Measurements from ENCODE around the gene TPRX1.
A peak's percentile ranks its signal among the peaks of the same experiment; 100 is the strongest.
"Not testable (repeated sequence)": the region's sequence is repeated elsewhere in the genome, so short reads cannot be mapped to it uniquely, and the experiment has no call there.

TPRX1 gene

DNA sequence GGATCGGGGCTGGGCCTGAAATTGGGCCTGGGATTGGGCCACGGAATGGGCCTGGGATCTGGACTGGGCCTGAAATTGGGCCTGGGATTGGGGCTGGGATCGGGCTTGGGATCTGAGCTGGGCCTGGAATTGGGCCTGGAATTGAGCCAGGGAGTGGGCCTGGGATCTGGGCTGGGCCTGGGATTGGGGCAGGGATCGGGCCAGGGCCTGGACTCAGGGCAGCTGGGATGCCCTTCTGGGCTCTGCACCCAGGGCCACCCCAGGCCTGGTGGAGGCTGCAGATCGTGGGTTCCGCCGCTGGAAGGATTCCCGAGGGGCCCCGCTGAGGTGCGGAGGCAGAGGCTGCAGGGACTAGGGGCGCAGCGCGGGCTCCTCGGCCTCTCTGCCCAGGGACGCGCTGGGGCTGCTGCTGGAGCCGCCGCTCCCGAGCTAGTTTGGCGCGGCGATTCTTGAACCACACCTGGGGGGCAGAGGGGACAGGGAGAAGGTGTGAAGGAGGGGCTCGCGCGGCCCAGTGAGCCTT, 1.8 kb downstream of the TPRX1 start:
- no peak for DNase-seq (ENCODE audit: low read depth in 1 of 2, low spot score in 1 of 2)

DNA sequence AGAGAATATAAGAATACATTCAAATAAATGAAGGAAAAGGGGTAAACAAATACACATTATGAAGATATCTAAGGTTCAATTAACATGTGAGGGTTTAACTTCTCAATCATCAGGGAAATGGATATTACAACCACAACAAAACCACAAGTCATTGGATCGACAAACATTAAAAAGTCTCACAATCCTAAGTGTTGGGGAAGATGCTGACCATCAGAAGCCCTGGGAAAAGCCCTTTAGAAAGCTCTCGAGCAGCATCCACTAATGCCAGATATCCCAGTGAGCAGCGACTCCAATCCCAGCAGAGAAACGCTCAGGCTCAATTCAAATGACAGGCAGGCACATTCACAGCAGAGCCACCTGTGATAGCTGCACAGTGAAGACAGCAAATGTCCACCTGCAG, 3.1 kb downstream of the TPRX1 start:
- DNase-seq (ENCODE audit: low read depth in 1 of 2, low spot score in 1 of 2), result no peak

DNA sequence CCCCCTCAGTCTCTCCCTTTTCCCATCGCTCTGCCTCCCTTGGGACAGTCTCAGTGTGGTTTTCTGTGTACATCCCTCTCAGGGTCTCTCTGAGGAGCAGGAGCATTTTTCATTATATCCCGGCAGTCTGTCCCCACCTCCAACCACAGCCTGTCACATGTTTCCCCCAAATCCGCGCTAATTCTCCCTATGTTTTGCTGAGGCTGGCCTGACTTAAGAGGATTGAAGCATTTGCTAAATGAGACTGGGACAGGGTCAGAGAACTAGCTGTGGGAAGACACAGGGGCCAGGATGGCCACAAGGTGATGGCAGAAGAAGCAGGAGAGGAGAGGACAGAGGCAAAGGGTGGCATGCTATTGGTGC, 5.5 kb downstream of the TPRX1 start:
- DNase-seq (ENCODE audit: low read depth in 1 of 2, low spot score in 1 of 2), result no peak

DNA sequence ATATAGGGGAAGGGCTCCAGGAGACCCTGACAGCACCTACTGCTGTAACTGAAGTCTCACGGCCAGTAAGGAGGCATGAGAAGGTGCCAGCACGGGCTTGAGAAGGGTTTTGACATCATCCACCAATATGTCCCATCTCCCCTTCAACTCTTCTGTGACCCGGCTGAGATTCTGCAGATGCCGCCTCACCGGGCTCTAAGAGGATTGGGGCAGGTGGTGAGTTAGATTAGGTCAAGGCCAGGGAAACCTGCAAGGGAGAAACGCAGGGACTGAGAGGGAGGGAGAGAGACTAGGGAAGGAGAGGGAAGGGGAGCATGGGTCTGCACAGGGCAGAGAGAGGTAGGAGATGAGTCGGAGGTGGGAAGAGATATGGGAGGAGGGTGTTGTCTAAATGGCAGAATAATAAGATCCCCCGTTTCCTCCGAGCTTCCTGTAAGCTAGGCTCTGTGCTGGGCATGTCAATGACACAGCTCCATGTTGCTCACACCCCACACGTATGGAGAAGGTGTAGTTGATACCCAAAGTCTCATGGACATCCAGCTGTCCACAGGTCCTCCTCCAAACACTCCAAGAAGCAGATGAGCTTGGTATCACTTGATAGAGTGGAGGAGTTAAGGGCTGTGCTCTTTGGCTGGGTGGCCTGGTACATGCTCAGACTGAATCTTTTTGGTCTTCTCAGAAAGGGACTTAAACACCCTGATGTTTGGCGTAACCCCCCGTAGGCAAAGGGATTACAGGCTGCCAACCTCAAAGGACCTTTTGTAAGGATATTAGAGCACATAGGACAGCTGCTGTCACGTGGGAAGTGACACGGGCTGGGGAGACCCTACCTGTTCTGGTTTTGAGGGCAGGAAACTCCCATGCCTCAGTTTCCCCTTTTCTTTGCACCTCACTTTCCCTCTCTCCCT, 6.1 kb downstream of the TPRX1 start:
- DNase-seq (ENCODE audit: low read depth in 1 of 2, low spot score in 1 of 2), result no peak

DNA sequence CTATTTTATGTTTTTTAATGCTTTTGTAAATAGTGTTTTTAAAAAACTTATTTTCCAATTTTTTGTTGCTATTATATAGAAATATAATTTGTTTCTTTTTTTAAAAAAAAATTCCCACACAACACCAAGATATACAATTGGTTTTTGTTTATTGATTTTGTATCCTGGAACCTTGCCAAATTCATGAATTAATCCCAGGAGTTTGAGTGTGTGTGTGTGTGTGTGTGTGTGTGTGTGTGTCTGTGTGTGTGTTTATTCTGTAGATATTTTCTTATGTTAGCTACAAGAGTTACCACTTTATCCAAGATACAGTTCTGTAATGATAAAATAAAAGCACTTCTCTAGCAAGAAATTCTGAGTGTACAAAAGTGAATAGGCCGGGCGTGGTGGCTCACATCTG, 7.6 kb downstream of the TPRX1 start:
- DNase-seq (ENCODE audit: low read depth in 1 of 2, low spot score in 1 of 2), result no peak

DNA sequence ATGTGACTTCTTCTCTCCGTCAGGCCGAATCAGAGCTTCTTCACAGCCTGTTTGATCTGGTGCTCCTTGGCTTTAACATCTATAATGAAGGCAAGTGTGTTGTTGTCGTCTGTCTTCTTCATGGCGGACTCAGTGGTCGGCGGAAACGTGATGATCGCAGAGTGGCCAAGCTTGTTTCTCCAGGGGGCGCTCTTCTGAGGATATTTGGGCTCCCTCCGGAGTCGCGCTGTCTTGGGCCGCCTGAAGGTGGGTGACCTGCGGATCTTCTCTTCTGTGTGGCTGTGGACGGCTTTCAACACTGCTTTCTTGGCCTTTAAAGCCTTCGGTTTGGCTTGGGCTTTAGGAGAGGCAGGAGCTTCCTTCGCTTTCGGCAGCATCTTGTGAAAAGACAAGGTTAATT, 9.8 kb downstream of the TPRX1 start:
- no peak for DNase-seq (ENCODE audit: low read depth in 1 of 2, low spot score in 1 of 2)

DNA sequence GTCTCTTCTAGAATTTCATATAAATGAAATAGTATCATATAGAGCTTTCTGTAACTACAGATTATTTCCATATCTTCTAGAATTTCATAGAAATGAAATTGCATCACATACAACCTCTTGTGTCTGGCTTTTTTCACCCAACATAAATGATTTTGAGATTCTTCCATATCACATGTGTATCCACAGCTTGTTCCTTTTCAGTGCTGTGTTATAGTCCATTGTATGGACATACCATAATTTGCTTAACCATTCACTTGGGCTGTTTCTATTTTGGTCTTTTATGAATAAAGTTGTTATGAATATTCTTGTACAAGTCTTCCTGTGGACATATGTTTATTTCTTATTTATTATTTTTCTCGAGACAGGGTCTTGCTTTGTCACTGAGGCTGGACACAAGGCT, 11.7 kb downstream of the TPRX1 start:
- DNase-seq (ENCODE audit: low read depth in 1 of 2, low spot score in 1 of 2), result no peak

DNA sequence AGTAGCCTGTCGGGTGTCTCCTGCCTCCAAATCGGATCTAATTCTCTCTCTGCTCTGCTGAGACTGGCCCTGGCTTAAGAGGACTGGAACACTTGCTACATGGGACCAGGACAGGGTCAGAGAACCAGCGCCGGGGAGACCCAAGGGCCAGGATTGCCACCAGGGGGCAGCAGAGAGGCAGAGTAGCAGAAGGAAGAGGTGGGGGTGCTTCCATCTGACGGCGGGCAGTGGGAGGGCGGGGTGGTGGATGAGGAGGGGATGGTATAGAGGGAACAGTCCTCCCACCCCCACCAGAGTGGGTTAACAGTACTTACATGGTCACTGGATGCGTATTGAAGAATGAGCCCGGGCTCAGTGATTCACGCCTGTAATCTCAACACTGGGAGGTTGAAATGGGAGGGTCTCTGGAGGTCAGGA, 13.9 kb downstream of the TPRX1 start:
- DNase-seq (ENCODE audit: low read depth in 1 of 2, low spot score in 1 of 2), result peak; percentile 64 to 81

DNA sequence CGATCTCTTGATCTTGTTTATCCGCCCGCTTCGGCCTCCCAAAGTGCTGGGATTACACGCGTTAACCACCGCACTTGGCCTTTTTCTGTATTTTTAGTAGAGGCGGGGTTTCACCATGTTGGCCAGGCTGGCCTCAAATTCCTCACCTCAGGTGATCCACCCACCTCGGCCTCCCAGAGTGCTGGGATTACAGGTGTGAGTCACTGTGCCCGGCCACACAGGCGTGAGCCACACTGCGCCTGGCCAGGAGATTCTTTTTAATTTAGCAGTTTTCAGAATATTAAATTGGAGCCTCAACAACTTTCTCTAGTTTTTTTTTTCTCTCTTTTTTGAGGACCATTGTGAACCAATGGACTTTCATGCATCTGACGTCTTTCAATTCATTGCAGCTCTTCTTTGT, 14.5 kb downstream of the TPRX1 start:
- DNase-seq (ENCODE audit: low read depth in 1 of 2, low spot score in 1 of 2), result not testable (repeated sequence)

DNA sequence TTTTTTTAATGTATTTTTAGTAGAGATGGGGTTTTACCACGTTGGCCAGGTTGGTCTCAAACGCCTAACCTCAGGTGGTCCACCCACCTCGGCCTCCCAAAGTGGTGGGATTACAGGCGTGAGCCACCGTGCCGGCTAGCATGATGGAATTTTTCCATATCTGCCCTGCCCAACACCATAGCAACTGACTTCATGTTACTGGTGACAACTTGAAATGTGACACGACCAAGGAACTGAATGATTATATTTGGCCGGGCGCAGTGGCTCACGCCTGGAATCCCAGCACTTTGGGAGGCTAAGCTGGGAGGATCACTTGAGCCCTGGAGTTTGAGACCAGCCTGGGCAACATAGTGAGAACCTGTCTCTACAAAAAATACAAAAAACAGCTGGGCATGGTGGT, 17.0 kb downstream of the TPRX1 start:
- not testable (repeated sequence) for DNase-seq (ENCODE audit: low read depth in 1 of 2, low spot score in 1 of 2)

DNA sequence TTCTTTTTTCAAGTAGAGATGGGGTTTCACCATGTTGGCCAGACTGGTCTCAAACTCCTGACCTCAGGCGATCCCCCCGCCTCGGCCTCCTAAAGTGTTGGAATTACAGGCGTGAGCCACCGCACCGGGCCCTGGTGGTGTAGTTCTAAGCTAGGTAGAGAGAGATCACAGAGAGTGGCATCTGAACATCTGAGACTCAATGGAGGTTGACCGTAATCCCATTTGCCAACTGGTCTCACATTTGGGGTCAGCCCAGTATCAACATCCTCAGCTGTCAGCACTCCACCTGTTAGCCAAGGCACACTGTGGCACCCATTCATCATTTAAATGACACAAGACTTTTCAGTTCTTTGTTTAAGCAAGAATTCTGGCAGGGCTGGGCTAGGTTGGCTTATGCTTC, 17.8 kb downstream of the TPRX1 start:
- no peak for DNase-seq (ENCODE audit: low read depth in 1 of 2, low spot score in 1 of 2)

DNA sequence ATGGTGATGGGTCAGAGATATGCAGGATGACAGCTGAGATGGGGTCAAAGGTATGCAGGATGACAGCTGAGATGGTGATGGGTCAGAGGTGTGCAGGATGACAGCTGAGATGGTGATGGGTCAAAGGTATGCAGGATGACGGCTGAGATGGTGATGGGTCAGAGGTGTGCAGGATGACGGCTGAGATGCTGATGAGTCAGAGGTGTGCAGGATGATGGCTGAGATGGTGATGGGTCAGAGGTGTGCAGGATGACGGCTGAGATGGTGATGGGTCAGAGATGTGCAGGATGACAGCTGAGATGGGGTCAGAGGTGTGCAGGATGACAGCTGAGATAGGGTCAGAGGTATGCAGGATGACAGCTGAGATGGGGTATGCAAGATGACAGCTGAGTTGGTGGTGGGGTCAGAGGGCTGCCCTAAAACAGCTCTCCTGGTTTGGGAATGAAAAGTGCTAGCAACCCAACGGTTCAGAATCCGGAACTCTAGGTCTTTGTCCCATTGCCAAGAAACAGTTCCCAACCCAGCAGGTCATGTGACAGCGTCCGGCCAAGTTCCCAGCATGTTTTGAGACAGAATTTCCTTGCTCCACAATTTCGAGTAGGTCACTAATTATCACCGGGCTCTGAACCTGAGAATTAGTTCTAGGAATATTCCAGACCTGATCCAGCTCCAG, 22.6 kb downstream of the TPRX1 start:
- DNase-seq (ENCODE audit: low read depth in 1 of 2, low spot score in 1 of 2), result no peak

DNA sequence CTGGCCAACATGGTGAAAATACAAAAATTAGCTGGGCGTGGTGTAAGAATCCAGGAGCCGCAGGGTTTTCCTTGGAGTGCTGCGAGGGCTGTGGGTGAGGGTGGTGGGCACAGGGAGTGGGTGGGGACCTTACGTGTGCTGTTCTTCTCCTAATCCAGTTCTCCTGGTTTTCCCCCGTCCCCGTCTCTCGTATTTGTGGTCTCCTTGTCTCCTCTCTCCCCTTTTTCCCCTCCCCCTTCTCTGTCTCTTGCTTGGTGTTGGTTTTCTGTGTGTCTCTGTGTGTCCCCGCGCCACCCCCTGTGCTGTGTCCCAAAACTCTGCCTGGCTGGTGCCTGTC, 24.2 kb downstream of the TPRX1 start:
- no peak for DNase-seq (ENCODE audit: low read depth in 1 of 2, low spot score in 1 of 2)

DNA sequence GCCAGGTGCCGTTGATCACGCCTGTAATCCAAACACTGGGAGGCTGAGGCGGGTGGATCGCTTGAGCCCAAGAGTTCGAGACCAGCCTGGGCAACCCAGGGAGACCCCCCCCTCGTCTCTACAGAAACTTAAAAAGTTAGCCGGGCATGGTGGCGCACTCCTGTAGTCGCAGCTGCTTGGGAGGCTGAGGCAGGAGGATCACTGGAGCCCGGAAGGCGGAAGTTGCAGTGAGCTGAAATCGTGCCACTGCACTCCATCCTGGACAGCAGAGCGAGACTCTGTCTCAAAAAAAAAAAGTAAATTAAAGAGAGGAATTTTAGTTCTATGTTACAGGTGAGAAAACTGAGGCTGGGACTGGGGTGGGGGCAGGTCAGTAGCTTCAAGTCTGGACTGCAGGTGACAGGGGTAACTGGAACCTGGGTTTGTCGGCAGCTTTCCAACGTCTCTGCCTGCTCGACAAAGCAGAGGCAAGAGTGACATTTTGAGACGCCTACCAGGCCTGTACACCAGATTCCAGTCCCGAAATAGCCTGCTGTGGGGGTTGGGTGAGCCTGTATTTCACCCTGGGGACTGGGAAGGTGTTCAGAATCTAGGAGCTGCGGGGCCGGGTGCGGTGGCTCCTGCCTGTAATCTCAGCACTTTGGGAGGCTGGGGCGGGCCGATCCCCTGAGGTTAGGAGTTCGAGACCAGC, 24.7 kb downstream of the TPRX1 start:
- DNase-seq (ENCODE audit: low read depth in 1 of 2, low spot score in 1 of 2), result no peak

DNA sequence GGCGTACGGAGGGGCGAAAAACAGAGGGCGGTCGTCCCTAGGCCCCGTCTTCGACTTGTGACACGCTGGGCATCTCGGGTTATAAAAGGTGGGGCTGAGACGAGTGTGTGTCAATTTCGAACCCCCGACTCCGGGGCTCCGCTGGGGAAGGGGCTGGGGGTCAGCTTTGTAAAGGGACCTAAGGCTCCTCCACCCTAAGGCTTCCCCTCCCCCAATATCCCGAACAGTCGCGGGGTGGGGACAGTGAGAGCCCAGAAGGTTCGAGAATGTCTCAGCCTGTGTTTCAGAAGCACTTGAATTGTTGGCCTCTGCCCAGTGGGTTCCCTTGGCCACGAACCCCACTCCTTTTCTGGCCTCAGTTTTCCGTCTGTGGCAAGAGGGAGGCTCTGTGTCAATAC, 25.4 kb downstream of the TPRX1 start:
- DNase-seq (ENCODE audit: low read depth in 1 of 2, low spot score in 1 of 2), result no peak

DNA sequence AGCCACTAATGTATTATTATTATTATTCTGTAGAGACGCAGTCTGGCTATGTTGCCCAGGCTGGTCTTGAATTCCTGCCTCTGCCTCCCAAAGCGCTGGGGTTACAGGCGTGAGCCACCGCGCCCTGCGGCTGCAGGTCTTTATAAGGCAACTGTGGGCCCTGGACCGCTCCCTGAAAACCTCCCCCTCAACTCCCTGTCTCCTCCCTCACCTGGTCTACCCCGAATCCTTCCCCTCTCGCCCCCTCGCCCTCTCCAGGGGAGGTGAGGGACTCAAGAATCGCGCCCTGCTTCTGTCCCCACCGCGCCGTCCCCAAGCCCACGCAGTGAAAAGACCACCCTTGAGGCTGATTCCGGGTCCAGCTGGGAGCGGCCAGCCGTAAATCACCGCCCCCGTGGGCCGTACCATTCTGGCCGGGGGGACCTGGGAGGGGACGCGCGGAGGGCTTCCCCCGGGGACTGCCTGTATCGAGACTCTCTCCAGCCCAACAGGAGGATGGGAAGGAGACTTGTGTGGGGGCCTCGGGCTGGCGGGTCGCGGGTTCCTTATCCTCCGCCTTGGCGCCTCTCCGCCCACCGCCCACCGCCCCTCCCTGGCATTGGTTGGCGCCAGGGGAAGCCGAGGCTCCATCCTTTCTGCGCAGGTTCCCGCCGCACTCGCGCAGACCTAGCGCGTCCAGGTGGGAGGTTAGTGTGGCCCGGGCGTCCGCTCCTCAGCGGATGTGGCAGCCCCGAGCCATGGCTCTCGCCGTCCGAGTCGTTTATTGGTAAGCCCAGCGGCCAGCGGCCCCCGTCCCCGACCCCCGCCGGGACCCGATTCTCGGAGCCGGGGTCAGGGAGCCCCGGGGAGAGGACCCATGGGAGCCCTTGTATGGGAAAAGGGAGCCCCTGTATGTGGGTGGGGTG, 26.1 kb downstream of the TPRX1 start, which contains the start of gene SELENOW:
Gene SELENOW (plus strand): TSS at position 655 of the 905 bp plus-strand sequence. CDS start 83 bp downstream, at position 738.
- peak; percentile 62 to 63 for DNase-seq (ENCODE audit: low read depth in 1 of 2, low spot score in 1 of 2)

DNA sequence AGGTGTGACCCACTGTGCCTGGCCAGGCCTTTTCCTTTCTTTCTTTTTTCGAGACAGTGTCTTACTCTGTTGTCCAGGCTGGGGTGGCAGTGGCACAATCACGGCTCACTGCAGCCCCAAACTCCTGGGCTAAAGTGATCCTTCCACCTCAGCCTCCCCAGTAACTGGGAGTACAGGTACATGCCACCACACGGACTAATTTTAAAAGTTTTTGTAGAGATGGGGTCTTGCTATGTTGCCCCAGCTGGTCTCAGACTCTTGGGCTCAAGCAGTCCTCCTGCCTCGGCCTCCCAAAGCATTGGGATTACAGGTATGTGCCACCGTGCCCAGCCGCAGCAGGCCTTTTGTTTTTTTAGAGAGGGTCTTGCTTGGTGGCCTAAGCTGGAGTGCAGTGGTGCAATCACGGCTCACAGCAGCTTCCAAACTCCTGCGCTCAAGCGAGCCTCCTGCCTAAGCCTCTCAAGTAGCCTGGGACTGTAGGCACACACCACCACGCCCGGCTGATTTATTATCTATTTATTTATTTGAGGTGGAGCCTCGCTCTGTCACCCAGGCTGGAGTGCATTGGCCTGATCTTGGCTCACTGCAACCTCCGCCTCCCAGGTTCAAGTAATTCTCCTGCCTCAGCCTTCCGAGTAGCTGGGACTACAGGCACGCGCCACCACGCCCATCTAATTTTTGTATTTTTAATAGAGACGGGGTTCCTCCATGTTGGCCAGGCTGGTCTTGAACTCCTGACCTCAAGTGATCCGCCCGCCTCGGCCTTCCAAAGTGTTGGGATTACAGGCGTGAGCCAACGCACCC, 26.9 kb downstream of the TPRX1 start:
- DNase-seq (ENCODE audit: low read depth in 1 of 2, low spot score in 1 of 2), result not testable (repeated sequence)

DNA sequence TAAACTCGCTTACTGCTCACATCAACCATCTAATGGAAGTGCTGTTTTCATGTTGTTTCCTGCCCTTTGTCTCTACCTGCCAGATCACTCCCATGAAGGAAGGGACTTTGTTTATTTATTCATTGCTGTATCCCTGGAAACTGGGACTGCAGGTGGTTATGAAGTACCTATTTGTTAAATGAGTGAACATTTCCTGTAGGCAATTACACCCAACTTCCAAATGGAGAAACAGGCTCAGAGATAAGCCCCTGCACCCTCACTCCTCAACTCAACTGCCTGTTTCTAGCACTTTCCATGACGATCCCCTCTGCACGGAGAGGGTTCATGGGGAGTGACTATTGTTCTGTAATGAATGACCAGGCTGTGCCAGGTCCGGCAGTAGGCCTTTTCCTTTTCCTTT, 27.8 kb downstream of the TPRX1 start:
- DNase-seq (ENCODE audit: low read depth in 1 of 2, low spot score in 1 of 2), result no peak

DNA sequence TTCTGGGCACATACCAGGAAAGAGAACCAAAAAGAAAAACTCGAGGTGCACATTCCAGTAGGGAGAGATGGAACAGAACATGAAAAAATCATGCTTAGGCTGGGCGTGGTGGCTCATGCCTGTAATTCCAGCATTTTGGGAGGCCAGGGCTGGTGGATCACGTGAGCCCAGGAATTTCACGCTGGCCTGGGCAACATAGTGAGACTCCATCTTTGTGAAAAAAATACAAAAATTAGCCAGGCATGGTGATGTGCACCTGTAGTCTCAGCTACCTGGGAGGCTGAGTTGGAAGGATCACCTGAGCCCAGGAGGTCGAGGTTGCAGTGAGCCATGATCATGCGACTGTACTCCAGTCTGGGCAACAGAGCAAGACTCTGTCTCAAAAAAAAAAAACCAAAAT, 33.1 kb downstream of the TPRX1 start:
- not testable (repeated sequence) for DNase-seq (ENCODE audit: low read depth in 1 of 2, low spot score in 1 of 2)

DNA sequence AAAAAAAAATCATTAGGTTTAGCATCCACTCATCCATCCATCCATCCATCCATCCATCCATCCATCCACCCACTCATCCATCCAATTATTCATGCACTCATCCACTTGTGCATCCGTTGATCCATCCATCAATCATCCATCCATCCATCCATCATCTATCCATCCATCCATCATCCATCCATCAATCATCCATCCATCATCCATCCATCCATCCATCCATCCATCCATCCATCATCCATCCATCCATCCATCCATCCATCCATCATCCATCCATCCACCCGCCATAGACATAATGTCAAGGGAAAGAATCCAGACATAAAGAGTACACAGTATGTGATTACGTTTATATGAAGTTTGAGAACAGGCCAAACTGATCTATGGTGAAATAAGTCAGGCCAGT, 34.8 kb downstream of the TPRX1 start:
- DNase-seq (ENCODE audit: low read depth in 1 of 2, low spot score in 1 of 2), result no peak
